NCI-H1105 treated with DMSO at 0.1 percent for 48 hours (cell line): Measurements from ENCODE around the gene MAPK8IP1.
"Not testable (repeated sequence)": the region's sequence is repeated elsewhere in the genome, so short reads cannot be mapped to it uniquely, and the experiment has no call there.

Experiments used
- DNase-seq: peaks from one replicate; lab custom pipeline; 2025; lab: John Stamatoyannopoulos, UW

The MAPK8IP1 gene

GRCh38 chr11:45890886-45891550, 5.6 kb downstream of the MAPK8IP1 start:
- no peak for DNase-seq

- no peak for DNase-seq
These were observed 7.4 kb downstream of the MAPK8IP1 start for GRCh38 chr11:45892856-45893255.

GRCh38 chr11:45894555-45895247, 9.2 kb downstream of the MAPK8IP1 start:
- DNase-seq: no peak

GRCh38 chr11:45895553-45896259, 10.3 kb downstream of the MAPK8IP1 start:
- DNase-seq: no peak

GRCh38 chr11:45896422-45896984, 11.1 kb downstream of the MAPK8IP1 start:
- peak; percentile 90 for DNase-seq

- no peak for DNase-seq
These were observed 12.1 kb downstream of the MAPK8IP1 start for GRCh38 chr11:45897556-45897955.

GRCh38 chr11:45899086-45899447, 13.6 kb downstream of the MAPK8IP1 start:
- no peak for DNase-seq

GRCh38 chr11:45899448-45900174, 14.2 kb downstream of the MAPK8IP1 start:
- DNase-seq: peak; percentile 94

GRCh38 chr11:45900175-45900800, 14.8 kb downstream of the MAPK8IP1 start:
- peak; percentile 4 for DNase-seq

- DNase-seq: peak; percentile 58
These were observed 15.6 kb downstream of the MAPK8IP1 start for GRCh38 chr11:45900916-45901617.

- no peak for DNase-seq
These were observed 16.2 kb downstream of the MAPK8IP1 start for GRCh38 chr11:45901626-45902025.

GRCh38 chr11:45902452-45903380, 17.3 kb downstream of the MAPK8IP1 start:
- no peak for DNase-seq

GRCh38 chr11:45904309-45904915, 19.0 kb downstream of the MAPK8IP1 start:
- no peak for DNase-seq

- DNase-seq: no peak
These were observed 19.6 kb downstream of the MAPK8IP1 start for GRCh38 chr11:45905095-45905494.

- DNase-seq: not testable (repeated sequence)
These were observed 20.1 kb downstream of the MAPK8IP1 start for GRCh38 chr11:45905576-45905975.

GRCh38 chr11:45906096-45906682, 20.7 kb downstream of the MAPK8IP1 start:
- DNase-seq: no peak

GRCh38 chr11:45906965-45907611, 21.6 kb downstream of the MAPK8IP1 start, which contains the start of gene FREY1:
Gene FREY1, minus strand, starts transcription at chr11:45907271. Its CDS starts 26 bp downstream, at chr11:45907245.
- DNase-seq: no peak

GRCh38 chr11:45907911-45908370, 22.5 kb downstream of the MAPK8IP1 start:
- no peak for DNase-seq
